Fibroblast of the aortic adventitia (primary cell): Measurements from ENCODE around the gene MBOAT2. TPM values are rescaled to one million over a fixed set of nuclear protein-coding genes. Genes with fewer than 3 reads are reported as not detected.

ENCODE experiments used
- DNase-seq: peaks from one replicate; pipeline ENCODE4 v3.0.0-alpha.2; 2010; ENCODE audit warnings: low read depth
- H3K4me3 ChIP-seq: 2 replicates; pipeline ENCODE4 v1.5.1; 2011; ENCODE audit warnings: low read depth, mild to moderate bottlenecking, control low read depth, low read length, moderate library complexity
- CTCF ChIP-seq: IDR thresholded peaks from 2 replicates; pipeline ENCODE4 v1.5.1; 2011; ENCODE audit warnings: mild to moderate bottlenecking, low read length, control low read depth, inconsistent platforms; ENCODE audit not compliant: insufficient read depth
- total RNA-seq: library from RNA; depleted of rRNA; stranded (reverse); fragments of >200 nt; gene quantifications from 2 replicates; pipeline ENCODE4 v1.2.3, GENCODE V29; 2012; ENCODE audit warnings: low replicate concordance

MBOAT2 gene
- total RNA-seq, 1 donor, result 37.1 TPM

GRCh38 chr2:8863331-8863953 is 140.0 kb downstream of the MBOAT2 start:
- TF ChIP-seq CTCF, result no peak
- DNase-seq, result no peak
- H3K4me3 ChIP-seq, result no peak overlapping the region

- H3K4me3 ChIP-seq, result no peak overlapping the region
- no peak for DNase-seq
- TF ChIP-seq CTCF, result no peak
Observed at GRCh38 chr2:8862230-8862629, 141.3 kb downstream of the MBOAT2 start.

GRCh38 chr2:8861797-8862196 is 141.7 kb downstream of the MBOAT2 start:
- no peak overlapping the region for H3K4me3 ChIP-seq
- no peak for DNase-seq
- TF ChIP-seq CTCF, result no peak

GRCh38 chr2:8860239-8860638 is 143.2 kb downstream of the MBOAT2 start:
- H3K4me3 ChIP-seq, result no peak overlapping the region
- no peak for TF ChIP-seq CTCF
- DNase-seq, result no peak

- no peak for DNase-seq
- TF ChIP-seq CTCF, result no peak
- no peak overlapping the region for H3K4me3 ChIP-seq
Observed at GRCh38 chr2:8858910-8859309, 144.6 kb downstream of the MBOAT2 start.

- no peak overlapping the region for H3K4me3 ChIP-seq
- no peak for DNase-seq
- no peak for TF ChIP-seq CTCF
Observed at GRCh38 chr2:8858264-8858663, 145.2 kb downstream of the MBOAT2 start.

GRCh38 chr2:8857709-8858108 is 145.8 kb downstream of the MBOAT2 start:
- DNase-seq, result no peak
- no peak for TF ChIP-seq CTCF
- H3K4me3 ChIP-seq, result no peak overlapping the region
